HG03025 (cell line): ENCODE data around the gene IL6R.

Experiments
- ATAC-seq: cut with Tn5 transposase; IDR thresholded peaks from one replicate; pipeline ENCODE4 v1.9.1; 2021; ENCODE audit warnings: mild to moderate bottlenecking, moderate library complexity; ENCODE audit not compliant: unreplicated experiment, low FRiP score

IL6R gene

DNA sequence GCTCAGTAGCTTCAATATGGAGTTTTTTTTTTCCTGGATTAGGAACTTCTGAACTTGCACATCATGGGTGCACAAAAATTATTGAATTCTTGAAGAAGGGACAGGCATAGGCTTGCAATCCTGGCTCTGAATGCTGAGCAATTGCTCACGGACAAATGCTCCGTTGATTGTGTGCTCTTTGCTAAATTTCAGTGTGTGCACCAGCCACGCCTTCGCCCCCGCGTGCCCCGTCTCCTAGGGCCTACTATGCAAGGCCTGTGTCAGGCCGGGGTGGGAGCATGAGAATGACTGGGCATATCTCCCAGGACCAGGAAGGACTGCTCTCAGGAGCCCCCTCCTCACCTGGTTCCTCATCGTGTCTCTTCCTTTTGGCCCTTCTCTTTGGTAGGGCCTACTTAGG lies 17.4 kb downstream of the IL6R start:
- no peak for ATAC-seq

DNA sequence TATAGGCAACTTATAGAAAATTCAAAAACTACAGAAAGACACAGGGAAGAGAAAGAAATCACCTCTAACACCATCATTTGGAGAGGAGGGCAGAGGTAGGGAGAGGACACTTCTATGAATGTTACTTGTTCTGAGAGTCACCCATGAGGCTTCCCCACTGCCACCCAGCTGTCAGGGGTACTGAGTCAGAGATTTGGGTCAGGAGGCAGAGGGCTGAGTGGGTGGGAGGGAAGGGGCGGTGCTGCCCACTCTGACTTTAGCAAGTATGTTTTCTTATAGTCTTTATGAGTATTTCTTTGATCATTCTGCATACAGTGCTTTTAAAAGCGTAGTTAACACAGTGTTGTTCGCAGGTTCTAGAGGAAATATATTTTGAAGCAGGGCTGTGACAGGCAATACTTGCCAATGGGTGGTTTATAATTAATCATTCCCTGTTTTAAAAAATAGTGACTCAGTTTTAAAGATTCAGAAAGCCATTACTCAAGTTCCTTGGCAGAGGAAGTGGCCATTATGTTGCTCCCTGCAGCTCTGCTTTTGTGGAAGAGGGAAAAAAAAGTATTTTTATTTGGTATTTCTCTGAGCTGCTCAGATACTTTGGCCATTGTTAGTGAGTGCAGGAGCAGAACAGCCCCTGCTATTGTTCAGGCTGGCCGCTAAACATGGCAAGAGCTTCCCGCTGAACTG lies 18.3 kb downstream of the IL6R start:
- no peak for ATAC-seq

- no peak for ATAC-seq
Measured at GRCh38 chr1:154423988-154424326, 18.8 kb downstream of the IL6R start.

GRCh38 chr1:154425172-154425571 lies 20.0 kb downstream of the IL6R start:
- no peak for ATAC-seq

DNA sequence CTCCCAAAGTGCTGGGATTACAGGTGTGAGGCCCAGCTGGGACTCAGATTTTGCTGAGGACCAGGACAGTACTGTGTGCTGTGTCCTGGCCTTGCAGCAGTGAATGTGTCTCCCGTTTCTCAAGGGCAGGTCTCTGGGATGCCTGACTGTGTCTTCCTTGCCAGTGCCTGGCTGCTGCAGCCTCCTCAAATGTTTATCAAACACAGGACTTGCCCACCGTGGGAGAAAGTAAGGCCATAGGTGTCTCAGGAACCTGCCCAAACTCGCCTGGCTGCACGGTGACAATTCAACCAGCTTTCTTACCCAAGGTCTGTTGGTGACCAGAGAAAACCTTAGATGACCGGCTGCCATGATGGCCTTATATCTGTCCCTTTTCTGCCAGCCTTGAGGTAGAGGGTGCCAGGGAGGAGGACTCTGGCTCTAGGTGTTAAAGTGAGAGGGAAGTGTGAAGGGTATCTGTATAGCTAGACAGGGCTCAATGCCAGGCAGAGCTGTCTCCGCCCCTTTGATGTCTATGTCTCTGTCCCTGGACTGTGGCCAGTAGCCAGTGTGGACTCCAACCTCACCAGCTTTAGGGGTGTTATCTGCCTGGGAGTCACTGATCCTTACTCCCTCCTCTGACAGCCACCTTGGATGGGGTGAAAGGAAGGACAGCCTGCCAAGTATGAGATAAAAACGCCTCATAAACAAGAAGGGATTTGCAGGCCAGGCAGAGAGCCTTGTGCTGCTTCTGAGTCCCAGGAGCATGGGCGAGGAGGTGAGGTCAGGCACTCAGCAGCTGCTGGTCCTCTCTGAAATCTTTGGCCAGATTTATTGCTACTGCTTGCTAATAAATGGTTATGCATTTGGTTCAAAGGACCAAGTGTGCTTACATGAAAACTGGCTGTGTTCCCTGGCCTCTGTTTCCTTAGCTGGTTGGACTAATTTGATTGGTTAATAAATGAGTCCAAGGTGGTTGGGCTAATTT lies 22.3 kb downstream of the IL6R start:
- no peak for ATAC-seq

DNA sequence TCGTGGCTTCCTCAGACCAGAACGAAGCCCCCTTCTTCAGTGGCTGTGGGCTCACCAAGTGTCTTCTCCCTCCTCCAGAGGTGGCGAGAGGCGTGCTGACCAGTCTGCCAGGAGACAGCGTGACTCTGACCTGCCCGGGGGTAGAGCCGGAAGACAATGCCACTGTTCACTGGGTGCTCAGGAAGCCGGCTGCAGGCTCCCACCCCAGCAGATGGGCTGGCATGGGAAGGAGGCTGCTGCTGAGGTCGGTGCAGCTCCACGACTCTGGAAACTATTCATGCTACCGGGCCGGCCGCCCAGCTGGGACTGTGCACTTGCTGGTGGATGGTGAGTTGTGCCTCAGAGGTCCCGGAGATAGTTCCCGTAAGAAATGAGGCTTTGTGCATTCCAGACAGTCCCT lies 24.0 kb downstream of the IL6R start:
- no peak for ATAC-seq

DNA sequence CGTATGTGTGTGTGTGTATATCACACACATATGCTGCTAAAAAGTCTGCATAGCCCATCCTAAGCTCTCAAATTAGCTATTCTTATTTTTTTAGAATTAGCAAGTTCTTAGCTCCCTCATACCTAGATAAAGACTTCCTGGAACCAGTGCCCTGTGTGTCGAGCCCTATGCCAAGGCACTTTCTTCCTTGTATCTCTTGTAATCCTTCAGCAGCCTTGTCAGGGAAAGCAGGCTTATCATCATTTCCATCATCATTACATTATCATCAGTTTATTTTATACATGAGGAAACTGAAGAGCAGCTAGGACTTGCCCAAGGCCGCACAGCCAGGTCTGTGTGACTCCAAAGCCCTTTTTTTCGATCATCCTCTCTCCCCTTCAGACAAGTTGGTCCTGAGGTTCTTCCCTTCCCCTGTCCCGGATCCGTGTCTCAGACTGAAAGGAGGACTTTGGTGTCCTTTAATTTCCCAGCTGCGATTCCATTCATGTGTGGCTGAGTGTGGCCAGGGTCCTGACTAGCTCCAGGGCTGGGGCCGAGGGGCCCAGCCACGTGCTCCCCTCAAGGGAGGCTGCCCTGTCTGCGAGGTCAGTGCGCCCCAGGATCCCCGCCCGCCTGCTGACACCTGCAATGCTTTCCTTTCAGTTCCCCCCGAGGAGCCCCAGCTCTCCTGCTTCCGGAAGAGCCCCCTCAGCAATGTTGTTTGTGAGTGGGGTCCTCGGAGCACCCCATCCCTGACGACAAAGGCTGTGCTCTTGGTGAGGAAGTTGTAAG lies 24.9 kb downstream of the IL6R start:
- ATAC-seq, result no peak

DNA sequence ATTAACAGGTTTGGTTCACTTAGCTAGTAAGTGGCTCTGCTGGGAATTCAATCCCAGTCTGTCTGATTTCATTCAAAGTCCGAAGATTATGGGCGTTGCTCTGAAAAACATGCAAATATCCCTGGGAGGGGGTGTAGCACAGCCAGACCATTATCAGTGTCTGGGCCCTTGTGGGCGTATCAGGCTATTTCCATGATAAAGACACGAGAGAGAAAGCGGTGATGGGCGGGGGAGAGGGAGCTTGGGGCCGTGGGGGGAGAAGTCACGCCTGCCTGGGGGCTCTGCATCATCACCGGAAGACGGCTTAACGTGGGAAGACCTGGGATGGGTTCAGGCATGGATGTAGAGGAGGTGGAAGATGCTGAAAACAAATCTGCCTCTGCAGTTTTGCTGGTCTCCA lies 25.8 kb downstream of the IL6R start:
- ATAC-seq, result no peak

DNA sequence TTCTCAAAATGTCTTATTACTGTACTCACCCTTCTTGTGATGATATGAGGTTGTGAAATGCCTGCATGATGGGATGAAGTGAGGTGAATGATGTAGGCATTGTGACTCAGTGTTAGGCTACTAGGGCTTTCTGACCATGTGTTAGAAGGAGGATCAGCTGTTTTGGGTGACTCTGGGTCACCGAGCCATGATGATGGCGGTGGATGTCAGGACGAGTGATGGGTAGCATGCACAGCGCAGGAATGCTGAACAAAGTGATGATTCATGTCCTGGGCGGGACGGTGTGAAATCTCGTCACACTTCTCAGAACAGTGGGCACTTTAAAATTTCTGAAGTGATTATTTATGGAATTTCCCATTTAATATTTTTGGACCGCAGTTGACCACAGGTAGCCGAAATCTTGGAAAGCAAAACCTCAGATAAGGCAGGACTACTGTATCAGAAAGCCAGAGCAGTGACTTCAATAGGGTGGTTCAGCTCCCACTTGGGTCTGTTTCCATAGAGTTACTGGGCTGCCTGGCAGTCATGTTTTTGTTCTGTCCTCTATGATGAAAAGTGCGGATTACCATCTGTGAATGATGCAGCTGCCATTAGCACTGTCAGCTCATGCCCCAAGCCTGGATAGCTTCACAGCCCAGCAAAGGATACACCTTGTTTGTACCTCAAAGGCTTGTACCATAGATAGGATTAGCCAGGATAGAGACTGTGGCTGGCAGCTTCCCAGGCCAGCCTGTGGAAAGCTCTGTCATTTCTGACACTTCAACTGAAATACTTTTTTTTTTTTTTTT lies 26.6 kb downstream of the IL6R start:
- no peak for ATAC-seq

DNA sequence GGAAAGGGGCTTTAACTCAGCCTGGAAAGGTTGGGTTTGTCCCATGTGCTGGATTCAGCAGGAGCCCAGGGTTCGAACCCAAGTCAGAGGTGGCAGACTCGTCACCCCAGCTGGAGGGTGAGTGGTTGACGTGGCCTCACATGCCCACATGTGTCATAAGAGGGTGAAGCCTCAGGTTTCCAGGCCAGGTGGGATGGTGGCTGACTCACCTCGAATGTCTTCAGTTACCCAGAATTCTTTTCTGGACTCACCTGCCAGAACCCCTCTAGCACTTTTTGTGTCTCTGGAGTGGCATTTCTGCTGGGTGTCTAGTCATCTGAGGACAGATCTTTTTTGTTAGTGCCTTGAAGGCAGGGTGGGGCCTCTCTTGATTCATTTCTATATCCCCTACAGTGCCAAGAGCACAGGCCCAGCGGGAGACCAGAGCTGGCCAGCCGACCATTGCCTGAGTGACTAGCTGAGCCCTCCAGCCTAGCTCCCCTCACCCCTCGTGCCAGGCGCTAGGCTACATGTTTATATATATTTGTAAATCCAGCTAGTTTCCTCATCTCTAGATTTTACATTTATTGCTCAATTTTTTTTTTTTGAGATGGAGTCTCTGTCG lies 28.1 kb downstream of the IL6R start:
- ATAC-seq, result no peak

GRCh38 chr1:154434346-154435085 lies 29.4 kb downstream of the IL6R start:
- no peak for ATAC-seq

DNA sequence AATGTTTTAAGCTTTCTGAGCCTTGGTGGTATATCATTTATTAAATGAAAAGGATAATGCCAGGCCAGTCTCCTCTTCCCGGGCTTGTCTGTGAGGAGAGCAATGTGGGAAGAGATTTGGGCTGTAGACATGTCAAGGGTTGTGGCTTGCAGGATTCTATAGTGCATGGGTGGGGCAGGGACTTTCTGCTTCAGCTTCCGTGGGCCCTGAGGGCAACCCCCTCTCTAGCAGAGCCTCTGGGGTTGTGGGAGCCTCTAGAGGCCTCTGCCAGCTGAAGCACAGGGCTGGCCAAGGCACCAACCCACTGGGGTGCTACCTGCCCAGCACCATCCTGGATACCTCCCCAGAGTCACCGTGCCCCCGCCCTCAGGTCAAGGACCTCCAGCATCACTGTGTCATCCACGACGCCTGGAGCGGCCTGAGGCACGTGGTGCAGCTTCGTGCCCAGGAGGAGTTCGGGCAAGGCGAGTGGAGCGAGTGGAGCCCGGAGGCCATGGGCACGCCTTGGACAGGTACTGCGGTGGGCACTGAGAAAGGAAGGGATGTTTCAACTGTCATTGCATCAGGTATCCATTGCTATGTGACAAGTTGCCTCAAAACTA lies 30.6 kb downstream of the IL6R start:
- ATAC-seq, result no peak

- ATAC-seq, result no peak
Measured at GRCh38 chr1:154436433-154436832, 31.3 kb downstream of the IL6R start.

DNA sequence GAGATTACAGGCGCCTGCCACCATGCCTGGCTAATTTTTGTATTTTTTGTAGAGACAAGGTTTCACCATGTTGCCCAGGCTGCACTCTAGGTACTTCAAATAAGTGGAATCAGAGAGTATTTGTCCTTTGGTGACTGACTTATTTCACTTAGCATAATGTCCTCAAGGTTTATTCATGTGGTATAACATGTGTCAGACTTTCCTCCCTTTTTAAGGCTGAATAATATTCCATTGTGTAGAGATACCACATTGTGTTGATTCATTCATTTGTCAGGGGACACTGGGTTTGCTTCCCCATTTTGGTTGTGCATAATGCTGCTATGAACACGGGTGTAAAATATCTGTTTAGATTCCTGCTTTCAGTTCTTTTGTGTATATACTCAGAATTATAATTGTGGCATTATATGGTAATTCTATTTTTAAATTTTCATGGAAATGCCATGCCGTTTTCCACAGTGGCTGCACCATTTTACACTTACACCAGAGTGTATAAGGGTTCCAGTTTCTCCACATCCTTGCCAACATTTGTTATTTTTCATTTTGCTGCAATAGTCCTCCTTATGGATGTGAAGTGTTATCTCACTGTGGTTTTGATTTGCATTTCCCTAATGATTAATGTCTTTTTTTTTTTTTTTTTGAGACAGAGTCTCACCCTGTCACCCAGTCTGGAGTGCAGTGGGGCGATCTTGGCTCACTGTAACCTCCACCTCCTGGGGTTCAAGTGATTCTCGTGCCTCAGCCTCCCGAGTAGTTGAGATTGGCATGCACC lies 35.1 kb downstream of the IL6R start:
- no peak for ATAC-seq

DNA sequence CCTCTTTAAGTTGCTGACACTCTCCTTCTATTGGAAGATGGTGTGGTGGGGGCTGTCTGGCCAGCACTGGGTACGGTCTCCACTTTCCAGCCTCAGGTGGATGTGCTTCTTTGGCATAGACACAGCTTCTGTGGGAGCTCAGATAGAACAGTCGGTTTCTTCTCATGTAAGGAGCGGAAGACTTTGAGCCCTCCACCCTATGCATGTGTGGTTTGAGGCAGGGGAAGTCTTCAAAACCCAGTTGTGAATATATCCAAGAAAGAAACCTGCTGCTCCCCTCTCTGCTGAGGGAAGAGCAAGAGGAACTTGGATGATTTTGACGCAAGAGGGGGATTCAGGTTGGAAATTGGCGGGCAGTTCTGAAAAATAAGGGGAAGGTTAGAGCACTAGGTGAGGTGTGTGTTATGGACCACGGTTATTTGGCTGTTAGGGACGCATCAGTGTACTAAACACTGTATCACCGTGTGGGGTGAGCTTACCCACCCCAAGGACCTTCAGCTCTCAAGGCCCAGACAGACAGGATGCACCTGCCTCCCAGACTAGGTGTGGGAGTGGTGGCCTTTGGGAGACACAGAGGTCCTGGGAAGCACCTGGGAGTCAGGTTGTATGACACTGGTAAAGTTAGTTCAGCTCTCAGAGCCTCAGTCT lies 36.2 kb downstream of the IL6R start:
- ATAC-seq, result no peak

- no peak for ATAC-seq
Measured at GRCh38 chr1:154442006-154442740, 37.0 kb downstream of the IL6R start.
